ENCODE data around the gene PSME2.

The PSME2 gene

GRCh38 chr14:24100197-24100981 lies 46.0 kb downstream of the PSME2 start:
- no peak for TF ChIP-seq CTCF (conservative IDR thresholded peaks at IDR 0.05; ENCODE audit: low read length)
- H3K4me3 ChIP-seq (ENCODE audit: low read length) = no peak overlapping the region
- DNase-seq (ENCODE audit: low read depth) = no peak

- no peak overlapping the region for H3K4me3 ChIP-seq (ENCODE audit: low read length)
- no peak for DNase-seq (ENCODE audit: low read depth)
- no peak for TF ChIP-seq CTCF (conservative IDR thresholded peaks at IDR 0.05; ENCODE audit: low read length)
Measured at GRCh38 chr14:24098927-24099813, 47.2 kb downstream of the PSME2 start.

DNA sequence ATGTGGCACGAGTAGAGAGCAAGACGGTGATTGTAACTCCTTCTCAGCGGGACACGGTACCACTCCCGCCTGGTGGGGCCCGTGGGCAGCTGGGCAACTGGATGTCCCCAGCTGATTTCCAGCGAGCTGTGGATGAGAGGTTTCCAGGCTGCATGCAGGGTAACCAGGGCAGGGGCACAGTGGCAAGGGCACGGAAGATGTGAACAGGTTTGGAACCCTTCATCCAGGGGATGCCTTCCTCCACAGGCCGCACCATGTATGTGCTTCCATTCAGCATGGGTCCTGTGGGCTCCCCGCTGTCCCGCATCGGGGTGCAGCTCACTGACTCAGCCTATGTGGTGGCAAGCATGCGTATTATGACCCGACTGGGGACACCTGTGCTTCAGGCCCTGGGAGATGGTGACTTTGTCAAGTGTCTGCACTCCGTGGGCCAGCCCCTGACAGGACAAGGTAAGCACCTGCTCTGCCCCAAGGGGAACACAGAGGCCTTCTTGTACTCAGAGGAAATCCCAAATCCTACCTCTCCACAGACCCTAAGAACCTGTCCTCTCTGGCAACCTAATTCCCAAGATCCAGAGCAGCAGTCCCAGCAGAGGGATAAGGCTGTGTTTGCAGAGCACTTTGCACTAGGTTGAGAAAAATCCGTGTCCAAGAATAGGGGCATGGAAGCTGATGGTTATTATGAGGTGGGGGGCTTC lies 48.0 kb downstream of the PSME2 start:
- no peak overlapping the region for H3K4me3 ChIP-seq (ENCODE audit: low read length)
- no peak for TF ChIP-seq CTCF (conservative IDR thresholded peaks at IDR 0.05; ENCODE audit: low read length)
- no peak for DNase-seq (ENCODE audit: low read depth)

- DNase-seq (ENCODE audit: low read depth) = no peak
- TF ChIP-seq CTCF (conservative IDR thresholded peaks at IDR 0.05; ENCODE audit: low read length) = no peak
- peak overlapping the region; percentile 27 for H3K4me3 ChIP-seq (ENCODE audit: low read length)
Measured at GRCh38 chr14:24096545-24097181, 49.7 kb downstream of the PSME2 start.

GRCh38 chr14:24095271-24096068 lies 50.9 kb downstream of the PSME2 start:
- peak overlapping the region; percentile 95 for H3K4me3 ChIP-seq (ENCODE audit: low read length)
- peak; percentile 75 for DNase-seq (ENCODE audit: low read depth)
- no peak for TF ChIP-seq CTCF (conservative IDR thresholded peaks at IDR 0.05; ENCODE audit: low read length)

DNA sequence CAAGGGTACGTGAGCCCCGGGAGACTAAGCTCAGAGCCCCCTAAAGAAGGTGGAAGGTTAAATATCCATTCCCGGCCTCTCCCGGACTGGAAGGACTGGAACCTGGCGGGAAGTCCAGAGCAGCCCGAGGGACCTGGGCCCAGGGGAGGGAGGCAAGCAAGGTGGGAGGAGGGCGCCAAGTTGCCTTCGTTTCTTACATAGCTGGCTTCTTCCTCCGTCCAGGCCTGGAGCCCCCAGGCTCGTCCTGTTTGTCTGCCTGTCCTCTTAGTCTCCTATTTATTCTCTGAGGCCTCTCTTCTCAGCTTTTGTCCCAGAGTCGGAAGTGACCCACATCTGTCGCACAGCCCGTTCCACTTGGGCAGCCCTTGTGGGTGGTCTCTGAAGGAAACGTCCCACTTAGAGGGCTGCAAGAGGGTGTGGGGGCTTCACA lies 51.6 kb downstream of the PSME2 start:
- TF ChIP-seq CTCF (conservative IDR thresholded peaks at IDR 0.05; ENCODE audit: low read length) = no peak
- peak overlapping the region; percentile 95 for H3K4me3 ChIP-seq (ENCODE audit: low read length)
- DNase-seq (ENCODE audit: low read depth) = peak; percentile 5

All from AG10803 (cell line).